HEK293 (cell line): ENCODE data around the gene NDE1.

Source experiments
- BCL6B ChIP-seq: fragments of 450-650 bp; formaldehyde crosslinking; IDR thresholded peaks from 2 replicates; pipeline ENCODE4 v1.5.1; 2017; ENCODE audit warnings: missing biosample characterization, missing genetic modification characterization
- INSM2 ChIP-seq: fragments of 450-650 bp; formaldehyde crosslinking; IDR thresholded peaks from 2 replicates; pipeline ENCODE4 v1.5.1; 2016; ENCODE audit warnings: missing biosample characterization, missing genetic modification characterization
- KLF7 ChIP-seq: fragments of 450-650 bp; formaldehyde crosslinking; IDR thresholded peaks from 2 replicates; pipeline ENCODE4 v1.5.1; 2016; ENCODE audit warnings: missing biosample characterization, missing genetic modification characterization, borderline replicate concordance
- PRDM6 ChIP-seq: fragments of 450-650 bp; formaldehyde crosslinking; IDR thresholded peaks from 2 replicates; pipeline ENCODE4 v1.5.1; 2017; ENCODE audit warnings: missing biosample characterization, missing genetic modification characterization
- ZBTB1 ChIP-seq: fragments of 450-650 bp; formaldehyde crosslinking; IDR thresholded peaks from 2 replicates; pipeline ENCODE4 v1.5.1; 2016; ENCODE audit warnings: missing biosample characterization, missing genetic modification characterization
- ZBTB10 ChIP-seq: fragments of 450-650 bp; formaldehyde crosslinking; IDR thresholded peaks from 2 replicates; pipeline ENCODE4 v1.5.1; 2016; ENCODE audit warnings: missing biosample characterization, missing genetic modification characterization
- ZBTB11 ChIP-seq: fragments of 450-650 bp; formaldehyde crosslinking; conservative IDR thresholded peaks from 2 replicates; pipeline ENCODE4 v1.5.1; 2016; ENCODE audit warnings: low read depth, missing biosample characterization, missing genetic modification characterization
- ZBTB20 ChIP-seq: fragments of 450-650 bp; formaldehyde crosslinking; IDR thresholded peaks from 2 replicates; pipeline ENCODE4 v1.5.1; 2016; ENCODE audit warnings: missing biosample characterization, missing genetic modification characterization
- ZFP37 ChIP-seq: fragments of 450-650 bp; formaldehyde crosslinking; IDR thresholded peaks from 2 replicates; pipeline ENCODE4 v1.5.1; 2016; ENCODE audit warnings: missing biosample characterization, missing genetic modification characterization
- ZFP69B ChIP-seq: fragments of 450-650 bp; formaldehyde crosslinking; IDR thresholded peaks from 2 replicates; pipeline ENCODE4 v1.5.1; 2016; ENCODE audit warnings: missing biosample characterization, missing genetic modification characterization
- ZNF18 ChIP-seq: fragments of 450-650 bp; formaldehyde crosslinking; IDR thresholded peaks from 2 replicates; pipeline ENCODE4 v1.5.1; 2016; ENCODE audit warnings: missing biosample characterization, missing genetic modification characterization
- ZNF214 ChIP-seq: fragments of 450-650 bp; formaldehyde crosslinking; IDR thresholded peaks from 2 replicates; pipeline ENCODE4 v1.5.1; 2017; ENCODE audit warnings: missing biosample characterization, mild to moderate bottlenecking, missing genetic modification characterization, borderline replicate concordance
- ZNF292 ChIP-seq: fragments of 450-650 bp; formaldehyde crosslinking; IDR thresholded peaks from 2 replicates; pipeline ENCODE4 v1.5.1; 2016; ENCODE audit warnings: low read depth, missing biosample characterization, missing genetic modification characterization, borderline replicate concordance
- ZNF311 ChIP-seq: fragments of 450-650 bp; formaldehyde crosslinking; IDR thresholded peaks from 2 replicates; pipeline ENCODE4 v1.5.1; 2017; ENCODE audit warnings: missing biosample characterization, missing genetic modification characterization, borderline replicate concordance
- ZNF449 ChIP-seq: fragments of 450-650 bp; formaldehyde crosslinking; IDR thresholded peaks from 2 replicates; pipeline ENCODE4 v1.5.1; 2017; ENCODE audit warnings: missing biosample characterization, mild to moderate bottlenecking, missing genetic modification characterization, moderate library complexity
- ZNF549 ChIP-seq: fragments of 450-650 bp; IDR thresholded peaks from 2 replicates; pipeline ENCODE4 v1.5.1; 2018; ENCODE audit warnings: missing biosample characterization, missing genetic modification characterization, mild to moderate bottlenecking, inconsistent platforms, moderate library complexity
- ZNF555 ChIP-seq: fragments of 450-650 bp; formaldehyde crosslinking; conservative IDR thresholded peaks from 2 replicates; pipeline ENCODE4 v1.5.1; 2017; ENCODE audit warnings: missing biosample characterization, mild to moderate bottlenecking, missing genetic modification characterization, inconsistent platforms
- ZNF561 ChIP-seq: fragments of 450-650 bp; IDR thresholded peaks from 2 replicates; pipeline ENCODE4 v1.5.1; 2018; ENCODE audit warnings: missing biosample characterization, missing genetic modification characterization, borderline replicate concordance
- ZNF658 ChIP-seq: fragments of 450-650 bp; formaldehyde crosslinking; IDR thresholded peaks from 2 replicates; pipeline ENCODE4; 2016; ENCODE audit warnings: missing biosample characterization, missing genetic modification characterization
- ZNF670 ChIP-seq: fragments of 450-650 bp; formaldehyde crosslinking; IDR thresholded peaks from 2 replicates; pipeline ENCODE4 v1.5.1; 2016; ENCODE audit warnings: missing biosample characterization, missing genetic modification characterization, low read depth
- ZNF777 ChIP-seq: fragments of 450-650 bp; formaldehyde crosslinking; IDR thresholded peaks from 2 replicates; pipeline ENCODE4 v1.5.1; 2017; ENCODE audit warnings: missing biosample characterization, missing genetic modification characterization, borderline replicate concordance
- ZNF791 ChIP-seq: fragments of 450-650 bp; formaldehyde crosslinking; IDR thresholded peaks from 2 replicates; pipeline ENCODE4 v1.5.1; 2016; ENCODE audit warnings: missing biosample characterization, missing genetic modification characterization
- ZNF837 ChIP-seq: fragments of 450-650 bp; formaldehyde crosslinking; IDR thresholded peaks from 2 replicates; pipeline ENCODE4 v1.5.1; 2016; ENCODE audit warnings: missing biosample characterization, missing genetic modification characterization

NDE1 gene

GRCh38 chr16:15672514-15673167 lies 22.6 kb downstream of the NDE1 start (continued):
- TF ChIP-seq ZBTB10 (tag by site-specific recombination) (no peak), ZNF561 (peak; percentile 63; the same call in 1 of the 2 replicates), ZNF777 (tag by site-specific recombination) (no peak), ZNF18 (tag by site-specific recombination) (0 out of 2 replicates have a peak, but pooled peaks have one; percentile 40), ZNF214 (tag by site-specific recombination) (no peak), ZNF449 (no peak), ZNF555 (no peak), ZFP69B (tag by site-specific recombination) (peak; percentile 95), ZFP37 (no peak), ZNF837 (tag by site-specific recombination) (no peak), INSM2 (no peak; the same call in 1 of the 2 replicates), ZBTB20 (tag by site-specific recombination) (peak; percentile 32; the same call in 1 of the 2 replicates), KLF7 (tag by site-specific recombination) (peak; percentile 88), ZNF791 (tag by site-specific recombination) (no peak), ZNF311 (tag by site-specific recombination) (no peak), ZNF670 (tag by site-specific recombination) (no peak), ZNF549 (tag by site-specific recombination) (no peak), BCL6B (tag by site-specific recombination) (peak; percentile 96), ZNF658 (no peak), ZBTB11 (tag by site-specific recombination) (peak; percentile 43; the same call in 1 of the 2 replicates), PRDM6 (tag by site-specific recombination) (peak; percentile 41; the same call in 1 of the 2 replicates), ZNF292 (tag by site-specific recombination) (no peak), ZBTB1 (tag by site-specific recombination) (no peak)
